ENCODE results near the gene GADD45GIP1. TPM values are rescaled to one million over a fixed set of nuclear protein-coding genes. Genes with fewer than 3 reads are reported as not detected.

The GADD45GIP1 gene
- total RNA-seq, 1 donor, result 15.2 TPM

- peak overlapping the region; percentile 81 for H3K27ac ChIP-seq (ENCODE audit: low read depth, low read length)
- H3K4me2 ChIP-seq (ENCODE audit: insufficient read depth, low read length), result no peak overlapping the region
- TF ChIP-seq CTCF (IDR thresholded peaks at IDR 0.05; ENCODE audit: extremely low read depth, low read depth, low read length), result no peak
- H3K27me3 ChIP-seq (ENCODE audit: insufficient read depth, low read length), result no peaks in the 10 kb centered on the region
- no peak overlapping the region for H3K4me3 ChIP-seq (ENCODE audit: insufficient read depth, low read length)
- H3K79me2 ChIP-seq (ENCODE audit: insufficient read depth, low read length), result peaks cover 73% of the 10 kb centered on the region
- no peak overlapping the region for H2AFZ ChIP-seq (ENCODE audit: low read length)
- H3K4me1 ChIP-seq (ENCODE audit: insufficient read depth, low read length), result peaks cover 27% of the 10 kb centered on the region
- no peaks in the 10 kb centered on the region for H3K9me3 ChIP-seq (ENCODE audit: low read depth, low read length)
- peaks cover 51% of the 10 kb centered on the region for H4K20me1 ChIP-seq (ENCODE audit: insufficient read depth, low read length)
- peak; percentile 50 for DNase-seq (ENCODE audit: insufficient read length, low spot score, missing footprints)
- H3K36me3 ChIP-seq (ENCODE audit: insufficient read depth, low read length), result peaks cover 75% of the 10 kb centered on the region
These were observed 12.8 kb downstream of the GADD45GIP1 start for GRCh38 chr19:12944104-12944674.

- Histone ChIP-seq H4K20me1 (ENCODE audit: insufficient read depth, low read length) (peaks cover 58% of the 10 kb centered on the region), H3K4me3 (ENCODE audit: insufficient read depth, low read length) (no peak overlapping the region), H3K4me2 (ENCODE audit: insufficient read depth, low read length) (peak overlapping the region; percentile 9), H3K9me3 (ENCODE audit: low read depth, low read length) (no peaks in the 10 kb centered on the region), H3K27ac (ENCODE audit: low read depth, low read length) (peak overlapping the region; percentile 7), H3K27me3 (ENCODE audit: insufficient read depth, low read length) (no peaks in the 10 kb centered on the region), H3K4me1 (ENCODE audit: insufficient read depth, low read length) (peaks cover 27% of the 10 kb centered on the region), H3K36me3 (ENCODE audit: insufficient read depth, low read length) (peaks cover 69% of the 10 kb centered on the region), H2AFZ (ENCODE audit: low read length) (no peak overlapping the region), H3K79me2 (ENCODE audit: insufficient read depth, low read length) (peaks cover 73% of the 10 kb centered on the region)
- TF ChIP-seq CTCF (IDR thresholded peaks at IDR 0.05; ENCODE audit: extremely low read depth, low read depth, low read length), result no peak
- DNase-seq (ENCODE audit: insufficient read length, low spot score, missing footprints), result peak; percentile 66
These were observed 13.5 kb downstream of the GADD45GIP1 start for GRCh38 chr19:12943437-12944044.

GRCh38 chr19:12940897-12941296, 16.1 kb downstream of the GADD45GIP1 start:
- Histone ChIP-seq H3K27me3 (ENCODE audit: insufficient read depth, low read length) (no peaks in the 10 kb centered on the region), H2AFZ (ENCODE audit: low read length) (no peak overlapping the region), H3K4me3 (ENCODE audit: insufficient read depth, low read length) (peak overlapping the region; percentile 100), H3K9me3 (ENCODE audit: low read depth, low read length) (no peaks in the 10 kb centered on the region), H4K20me1 (ENCODE audit: insufficient read depth, low read length) (peaks cover 54% of the 10 kb centered on the region), H3K27ac (ENCODE audit: low read depth, low read length) (peak overlapping the region; percentile 87), H3K79me2 (ENCODE audit: insufficient read depth, low read length) (peaks cover 50% of the 10 kb centered on the region), H3K4me2 (ENCODE audit: insufficient read depth, low read length) (peak overlapping the region; percentile 93), H3K36me3 (ENCODE audit: insufficient read depth, low read length) (peaks cover 59% of the 10 kb centered on the region), H3K4me1 (ENCODE audit: insufficient read depth, low read length) (peaks cover 29% of the 10 kb centered on the region)
- DNase-seq (ENCODE audit: insufficient read length, low spot score, missing footprints), result peak; percentile 3
- no peak for TF ChIP-seq CTCF (IDR thresholded peaks at IDR 0.05; ENCODE audit: extremely low read depth, low read depth, low read length)

- Histone ChIP-seq H3K4me1 (ENCODE audit: insufficient read depth, low read length) (peaks cover 29% of the 10 kb centered on the region), H3K4me2 (ENCODE audit: insufficient read depth, low read length) (peak overlapping the region; percentile 93), H3K27ac (ENCODE audit: low read depth, low read length) (peak overlapping the region; percentile 87), H2AFZ (ENCODE audit: low read length) (no peak overlapping the region), H3K79me2 (ENCODE audit: insufficient read depth, low read length) (peaks cover 50% of the 10 kb centered on the region), H3K9me3 (ENCODE audit: low read depth, low read length) (no peaks in the 10 kb centered on the region), H4K20me1 (ENCODE audit: insufficient read depth, low read length) (peaks cover 51% of the 10 kb centered on the region), H3K27me3 (ENCODE audit: insufficient read depth, low read length) (no peaks in the 10 kb centered on the region), H3K4me3 (ENCODE audit: insufficient read depth, low read length) (peak overlapping the region; percentile 100), H3K36me3 (ENCODE audit: insufficient read depth, low read length) (peaks cover 55% of the 10 kb centered on the region)
- TF ChIP-seq CTCF (IDR thresholded peaks at IDR 0.05; ENCODE audit: extremely low read depth, low read depth, low read length), result no peak
- DNase-seq (ENCODE audit: insufficient read length, low spot score, missing footprints), result peak; percentile 10
These were observed 17.0 kb downstream of the GADD45GIP1 start for GRCh38 chr19:12939975-12940423.

All from osteoblast (primary cell).